COLO668 (cell line): ENCODE data around the gene MYO6.
A peak's percentile ranks its signal among the peaks of the same experiment; 100 is the strongest.

Experiments used
- DNase-seq: peaks from one replicate; lab custom pipeline; 2025; ENCODE audit not compliant: unreplicated experiment; lab: John Stamatoyannopoulos, UW

The MYO6 gene

DNA sequence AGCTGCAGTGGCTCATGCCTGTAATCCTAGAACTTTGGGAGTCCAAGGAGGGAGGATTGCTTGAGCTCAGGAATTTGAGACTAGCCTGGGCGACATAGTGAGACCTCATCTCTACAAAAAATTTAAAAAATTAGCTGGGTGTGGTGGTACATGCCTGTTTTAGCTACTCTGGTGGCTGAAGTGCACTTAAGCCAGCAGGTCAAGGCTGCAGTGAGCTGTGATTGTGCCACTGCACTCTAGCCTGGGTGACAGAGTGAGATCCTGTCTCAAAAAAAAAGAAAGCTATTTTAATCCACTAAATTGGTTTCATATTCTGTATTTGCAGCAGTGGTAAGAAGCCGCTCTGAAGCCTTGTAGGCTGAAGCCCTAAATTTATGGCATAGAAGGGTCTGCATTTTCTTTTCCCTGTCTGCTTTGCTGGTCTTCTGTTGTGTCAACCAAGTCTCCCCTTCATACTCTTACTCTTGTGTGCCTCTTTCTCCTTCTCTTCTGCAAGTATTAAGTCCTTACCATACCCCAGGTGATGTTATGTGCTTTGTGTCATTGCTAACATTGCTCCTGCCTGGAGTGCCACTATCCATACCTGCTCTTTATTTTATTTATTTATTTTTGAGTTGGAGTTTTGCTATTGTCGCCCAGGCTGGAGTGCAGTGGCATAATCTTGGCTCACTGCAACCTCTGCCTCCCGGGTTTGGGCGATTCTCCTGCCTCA lies 70.9 kb downstream of the MYO6 start:
- DNase-seq, result no peak

GRCh38 chr6:75824160-75824559 lies 75.1 kb downstream of the MYO6 start:
- no peak for DNase-seq

DNA sequence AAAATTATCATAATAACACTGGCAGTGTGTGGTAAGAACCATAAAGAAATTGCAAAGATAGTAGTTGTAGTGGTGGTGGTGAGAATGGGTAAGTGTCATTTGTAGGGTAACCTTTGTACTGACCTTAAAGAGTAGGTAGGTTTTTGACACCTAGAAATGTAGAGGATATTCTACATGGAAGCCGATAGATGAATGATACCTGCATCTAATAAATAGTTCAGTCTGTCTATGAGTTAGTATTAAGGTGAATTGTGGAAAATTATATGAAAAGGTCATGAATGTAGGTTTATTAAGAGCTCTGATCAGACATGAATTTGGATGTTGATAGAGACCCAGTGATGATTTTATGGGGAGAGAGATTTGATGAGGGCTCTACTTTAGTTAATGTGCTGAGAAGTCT lies 78.1 kb downstream of the MYO6 start:
- DNase-seq, result no peak

DNA sequence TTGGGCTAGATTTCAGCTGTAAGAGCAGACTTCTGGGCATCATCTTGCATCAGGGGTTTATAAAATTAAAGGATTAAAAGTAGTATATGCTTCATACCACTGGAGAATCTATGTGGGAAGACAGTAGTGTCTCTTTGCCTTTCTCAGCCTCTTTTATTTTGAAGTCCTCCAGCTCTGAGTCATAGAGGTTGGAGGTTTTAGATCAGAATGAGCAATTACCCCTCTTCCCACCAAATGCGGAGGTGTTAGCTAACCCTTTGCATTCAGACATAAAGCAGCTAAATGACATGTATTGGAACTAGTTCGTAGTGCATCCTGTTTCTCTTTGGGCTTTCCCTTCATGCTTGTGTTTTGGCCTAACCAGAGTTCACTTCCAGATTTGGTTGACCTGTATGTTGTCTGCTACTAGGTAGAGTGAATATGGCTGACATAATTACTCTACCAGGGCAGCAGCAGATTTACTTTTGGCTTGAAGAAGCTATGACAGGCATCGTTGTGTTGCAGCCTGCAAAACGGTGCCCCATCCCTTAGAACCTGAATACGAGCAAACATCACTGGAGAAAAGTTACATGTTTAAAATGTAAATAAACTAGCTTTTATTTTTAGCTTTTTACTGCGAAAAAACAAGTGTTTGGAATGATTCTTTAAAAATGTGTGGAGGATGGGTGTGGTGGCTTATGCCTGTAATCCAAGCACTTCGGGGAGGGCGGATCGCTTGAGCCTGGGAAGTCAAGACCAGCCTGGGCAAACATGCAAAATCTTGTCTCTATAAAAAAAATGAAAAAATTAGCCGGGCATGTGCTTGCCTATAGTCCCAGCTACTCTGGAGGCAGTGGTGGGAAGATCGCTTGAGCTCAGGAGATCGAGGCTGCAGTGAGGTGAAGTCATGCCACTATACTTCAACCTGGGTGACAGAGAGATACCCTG lies 82.2 kb downstream of the MYO6 start:
- DNase-seq, result no peak

GRCh38 chr6:75834447-75834846 lies 85.4 kb downstream of the MYO6 start:
- no peak for DNase-seq

- no peak for DNase-seq
These were observed 93.2 kb downstream of the MYO6 start for GRCh38 chr6:75842191-75842590.

DNA sequence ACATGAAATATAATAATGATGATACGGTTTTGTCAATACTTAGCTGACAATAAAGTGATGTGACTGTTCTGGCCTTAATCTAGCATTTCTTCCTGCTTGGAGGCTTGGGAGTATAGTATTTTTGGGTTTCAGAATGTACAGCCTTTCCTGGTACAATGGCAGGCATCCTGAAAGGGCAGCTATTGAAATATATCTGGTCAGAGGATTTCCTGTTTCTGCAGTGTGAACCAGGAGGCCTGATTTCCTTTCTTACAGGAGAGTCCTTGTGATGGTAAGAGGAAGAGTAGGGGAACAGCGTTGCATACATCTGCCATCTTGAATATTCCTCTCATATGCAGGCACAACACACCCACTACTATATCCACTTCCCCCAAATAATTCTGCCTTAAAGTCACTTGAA lies 93.7 kb downstream of the MYO6 start:
- no peak for DNase-seq

GRCh38 chr6:75843396-75843795 lies 94.4 kb downstream of the MYO6 start:
- DNase-seq, result no peak

GRCh38 chr6:75848274-75848673 lies 99.2 kb downstream of the MYO6 start:
- DNase-seq, result no peak

DNA sequence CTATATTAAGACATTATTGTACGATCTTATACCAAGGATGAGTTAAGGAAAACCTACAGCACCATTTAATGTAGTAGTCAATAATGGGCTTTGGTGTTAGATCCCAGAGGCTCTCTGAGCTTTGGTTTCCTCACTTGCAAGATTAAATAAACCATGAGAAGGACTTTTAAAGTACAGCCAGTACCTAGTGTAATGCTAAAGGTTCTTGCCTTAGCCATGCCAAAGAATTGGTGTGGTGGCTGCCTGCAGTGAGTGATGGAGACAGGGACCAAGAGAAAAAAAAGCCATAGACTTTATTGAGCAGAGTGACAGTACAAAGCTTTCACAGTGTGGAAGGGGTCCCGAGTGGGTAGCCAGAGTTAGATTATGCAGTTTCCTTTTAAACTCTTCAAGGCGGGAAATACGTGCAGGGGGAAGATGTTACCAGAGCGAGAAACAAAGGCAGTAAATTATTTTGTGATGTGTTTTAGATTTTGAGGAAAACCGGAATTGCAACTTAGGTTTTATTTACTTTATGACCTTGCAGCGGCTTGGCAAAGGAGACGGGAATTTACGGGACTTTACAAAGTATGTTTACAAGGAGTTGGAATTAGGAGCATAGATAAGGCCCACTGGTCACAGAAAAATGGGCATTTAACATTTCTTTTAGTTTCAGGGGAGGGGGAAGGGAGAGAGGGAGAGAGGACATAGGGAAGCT lies 100.4 kb downstream of the MYO6 start:
- no peak for DNase-seq

DNA sequence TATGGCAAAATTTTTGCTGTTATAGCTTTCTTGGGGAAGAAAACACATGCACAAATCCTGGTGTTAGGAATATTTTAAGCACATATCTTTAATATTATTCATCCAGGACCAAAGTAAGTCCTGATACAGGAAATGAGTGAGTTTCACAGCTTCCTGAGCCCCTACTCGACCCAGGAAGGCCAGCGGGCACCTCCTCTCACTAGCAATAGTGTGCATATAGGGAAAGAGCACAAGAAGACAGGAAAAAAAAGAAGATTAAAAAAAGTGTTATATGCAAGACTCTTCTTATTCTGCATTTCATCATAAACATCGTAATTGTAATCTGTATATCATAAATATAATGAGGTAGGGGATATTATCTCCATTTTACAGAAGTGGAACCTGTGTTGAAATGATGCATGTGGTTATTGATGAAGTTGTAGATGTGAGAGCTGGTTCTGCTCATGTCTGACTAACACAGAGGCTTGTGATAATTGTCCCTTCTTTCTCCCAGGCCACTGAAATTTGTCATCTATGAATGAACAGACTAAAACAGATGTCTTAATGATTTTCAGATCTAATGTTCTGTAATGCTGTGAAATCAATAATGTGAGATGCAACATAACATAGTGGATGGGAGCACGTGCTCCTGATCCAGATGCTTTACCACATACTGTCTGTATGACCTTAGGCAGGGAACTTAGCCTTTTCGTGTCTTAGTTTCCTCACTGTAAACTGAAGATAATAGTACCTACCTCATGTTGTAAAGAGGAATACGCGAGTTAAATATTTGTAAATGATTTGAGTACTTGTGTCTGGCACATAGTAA lies 101.2 kb downstream of the MYO6 start:
- no peak for DNase-seq

DNA sequence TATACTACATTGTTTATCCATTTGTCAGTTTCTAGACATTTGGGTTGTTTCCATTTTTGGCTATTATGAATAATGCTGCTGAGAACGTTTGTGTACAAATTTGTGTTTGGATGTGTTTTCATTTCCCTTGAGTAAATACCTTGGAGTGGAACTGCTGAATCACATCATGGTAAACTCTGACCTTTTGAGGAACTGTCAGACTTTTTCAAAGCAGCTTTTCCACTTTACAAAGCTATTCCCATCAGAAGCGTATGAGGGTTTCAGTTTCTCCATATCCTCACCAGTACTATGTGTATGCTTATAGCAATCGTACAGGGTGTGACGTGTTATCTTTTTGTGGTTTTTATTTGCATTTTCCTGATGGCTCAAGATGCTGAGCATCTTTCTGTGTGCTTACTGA lies 103.7 kb downstream of the MYO6 start:
- no peak for DNase-seq

- no peak for DNase-seq
These were observed 104.8 kb downstream of the MYO6 start for GRCh38 chr6:75853806-75854205.

DNA sequence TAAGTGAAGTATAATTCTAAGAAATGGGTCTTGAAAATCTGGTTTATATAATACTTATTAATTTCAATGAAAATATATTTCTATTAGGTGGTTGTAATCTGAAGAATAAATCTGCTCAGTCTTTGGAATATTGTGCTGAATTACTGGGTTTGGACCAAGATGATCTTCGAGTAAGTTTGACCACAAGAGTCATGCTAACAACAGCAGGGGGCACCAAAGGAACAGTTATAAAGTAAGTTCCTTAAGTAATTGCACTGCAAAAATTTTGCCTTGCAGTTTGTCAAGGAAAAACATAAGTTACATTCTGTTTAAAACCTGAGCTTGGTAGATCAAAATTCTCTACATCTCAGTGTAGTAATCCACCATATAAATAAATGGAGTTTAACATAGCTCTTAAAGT lies 106.0 kb downstream of the MYO6 start:
- peak; percentile 1 for DNase-seq

GRCh38 chr6:75856902-75857301 lies 107.9 kb downstream of the MYO6 start:
- no peak for DNase-seq

GRCh38 chr6:75863001-75863400 lies 114.0 kb downstream of the MYO6 start:
- no peak for DNase-seq

DNA sequence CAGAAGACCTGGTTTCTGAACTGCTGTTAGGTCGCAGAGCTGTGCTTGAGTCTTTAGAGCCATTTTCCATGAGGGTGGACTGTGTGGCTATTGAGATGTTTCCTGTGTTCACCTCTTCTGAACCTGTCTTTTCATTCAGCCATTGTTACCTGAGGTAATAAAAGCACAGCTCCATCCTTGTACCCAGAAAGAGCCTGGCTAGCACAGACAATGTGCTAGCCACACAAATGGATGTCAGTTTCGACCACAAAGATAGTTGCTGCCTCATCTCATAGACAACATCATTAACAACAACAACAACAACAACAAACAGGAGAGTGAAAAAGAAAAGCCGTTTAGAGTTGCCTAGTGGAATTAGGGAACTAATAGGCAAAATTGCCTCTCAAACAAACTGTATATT lies 114.7 kb downstream of the MYO6 start:
- no peak for DNase-seq

GRCh38 chr6:75864446-75864845 lies 115.4 kb downstream of the MYO6 start:
- no peak for DNase-seq

DNA sequence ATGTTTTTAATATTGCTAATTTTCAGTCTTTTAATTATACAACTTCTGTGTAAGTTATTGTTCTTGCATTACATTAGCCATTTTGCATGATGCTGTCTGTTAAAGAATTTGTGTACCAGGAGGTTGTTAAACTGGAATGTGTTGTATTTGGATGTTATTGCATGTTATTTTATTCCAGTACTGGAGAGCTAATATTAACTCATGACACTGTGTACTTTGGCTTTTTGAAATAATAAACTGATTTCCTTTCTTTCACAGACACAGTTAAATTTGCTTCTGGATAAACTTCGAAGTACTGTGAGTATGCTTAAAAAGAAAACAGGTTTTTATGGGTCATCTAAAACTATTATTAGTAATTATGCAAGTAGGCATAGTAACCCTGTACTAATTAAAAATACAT lies 121.3 kb downstream of the MYO6 start:
- no peak for DNase-seq

GRCh38 chr6:75874224-75874623 lies 125.2 kb downstream of the MYO6 start:
- no peak for DNase-seq

DNA sequence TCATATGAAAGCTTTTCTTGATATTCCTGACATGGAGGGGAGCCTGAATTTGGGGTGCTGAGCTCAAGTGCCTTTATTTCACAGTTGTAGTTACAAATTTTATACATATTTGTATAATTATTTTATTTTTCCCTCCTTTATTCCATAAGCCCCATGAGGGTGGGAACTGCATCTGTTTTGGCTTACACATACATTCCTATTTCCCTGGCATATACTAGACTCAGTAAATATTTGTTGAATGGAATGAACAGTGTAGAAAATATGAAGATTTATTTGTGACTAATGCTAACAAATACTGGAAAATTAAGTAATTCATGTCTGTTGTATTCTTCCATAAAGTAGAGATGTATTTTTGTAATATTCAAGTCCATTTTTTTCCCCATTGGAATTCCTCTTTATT lies 127.1 kb downstream of the MYO6 start:
- DNase-seq, result no peak
